CD4-positive, alpha-beta T cell (primary cell): Measurements from ENCODE around the gene TDRD10. TPM values are rescaled to one million over a fixed set of nuclear protein-coding genes. Genes with fewer than 3 reads are reported as not detected.

ENCODE experiments used
- ATAC-seq: fragments of 200-7000 bp; cut with Tn5 transposase; one replicate; pipeline ENCODE4 v1.10.0; 2022; ENCODE audit warnings: mild to moderate bottlenecking; ENCODE audit not compliant: poor library complexity
- CTCF ChIA-PET: fragments of 350-600 bp; sonication (Branson Sonifier 250); formaldehyde crosslinking; loops from one replicate; lab custom pipeline; 2021; ENCODE audit warnings: antibody characterized with exemption, inconsistent platforms; lab: Charles Lee
- POLR2A ChIA-PET: fragments of 350-600 bp; sonication (Branson Sonifier 250); formaldehyde crosslinking; loops from one replicate; lab custom pipeline; 2021; ENCODE audit warnings: antibody characterized with exemption, inconsistent platforms; lab: Charles Lee
- DNase-seq, 14 experiments: peaks; one replicate each; pipeline ENCODE4 v3.0.0-alpha.2; 2013 to 2020; ENCODE audit warnings: mixed read lengths in 2 of 14
- H3K27ac ChIP-seq, 2 donors: one replicate each; pipeline versions ENCODE4 v1.5.1 to v1.7.0; 2013; ENCODE audit warnings: low read length in 2 of 2, low read depth in 1 of 2, mild to moderate bottlenecking in 1 of 2
- H3K27me3 ChIP-seq, 2 experiments: 1 replicate in 1 of 2; 2 replicates in 1 of 2; pipeline versions ENCODE4 v1.6.1 to v1.7.0; 2013; ENCODE audit warnings: low read length in 2 of 2, control low read depth in 1 of 2, mild to moderate bottlenecking in 1 of 2, moderate library complexity in 1 of 2; ENCODE audit not compliant: insufficient read depth in 2 of 2, control insufficient read depth in 1 of 2
- H3K36me3 ChIP-seq: one replicate; pipeline ENCODE4 v1.6.1; 2013; ENCODE audit warnings: low read length, control low read depth; ENCODE audit not compliant: insufficient read depth
- H3K4me1 ChIP-seq: one replicate; pipeline ENCODE4 v1.6.1; 2013; ENCODE audit warnings: low read length, control low read depth; ENCODE audit not compliant: insufficient read depth
- H3K4me3 ChIP-seq: one replicate; pipeline ENCODE4 v1.5.1; 2013; ENCODE audit warnings: mild to moderate bottlenecking, low read length, moderate library complexity
- H3K9me3 ChIP-seq, 2 experiments: 1 replicate in 1 of 2; 2 replicates in 1 of 2; pipeline versions ENCODE4 v1.6.1 to v1.7.0; 2013; ENCODE audit warnings: low read length in 2 of 2, mild to moderate bottlenecking in 2 of 2, control low read depth in 1 of 2, moderate library complexity in 1 of 2; ENCODE audit not compliant: control insufficient read depth in 1 of 2, insufficient read depth in 1 of 2
- H3K27ac Mint-ChIP-seq: one replicate; pipeline ENCODE4 v1.8.0; 2020; ENCODE audit warnings: mixed read lengths
- H3K27me3 Mint-ChIP-seq: one replicate; pipeline ENCODE4 v1.8.0; 2021; ENCODE audit warnings: mixed read lengths
- H3K36me3 Mint-ChIP-seq: one replicate; pipeline ENCODE4 v1.8.0; 2021; ENCODE audit warnings: low read depth, mixed read lengths
- H3K4me1 Mint-ChIP-seq: one replicate; pipeline ENCODE4 v1.8.0; 2021; ENCODE audit warnings: low read depth, mixed read lengths
- H3K4me3 Mint-ChIP-seq: one replicate; pipeline ENCODE4 v1.8.0; 2020; ENCODE audit warnings: mild to moderate bottlenecking, mixed read lengths
- H3K9me3 Mint-ChIP-seq: one replicate; pipeline ENCODE4 v1.8.0; 2020; ENCODE audit warnings: mixed read lengths
- intact Hi-C, 2 experiments: fragments of 100-400 bp; cut with DNase I in 1 of 2; cut with micrococcal nuclease in 1 of 2; formaldehyde crosslinking; loops; one replicate each; pipeline versions ENCODE4 v1.15.1 to v1.9.0; 2023 to 2025; cut with DNase I, micrococcal nuclease
- total RNA-seq, 174 experiments: library from RNA in 2 of 174; stranded (reverse) in 2 of 174; gene quantifications; one replicate each; pipeline ENCODE4 v1.2.3 and lab custom pipeline; 2021 to 2026
- TF ChIP-seq, protein P1 (sequence below): fragments of 200-600 bp; IDR thresholded peaks from one replicate; pipeline ENCODE4 v1.8.0; 2022; ENCODE audit warnings: antibody characterized with exemption, mild to moderate bottlenecking

TDRD10 gene
- total RNA-seq, 2 experiments from 2014 or later: not detected

DNA sequence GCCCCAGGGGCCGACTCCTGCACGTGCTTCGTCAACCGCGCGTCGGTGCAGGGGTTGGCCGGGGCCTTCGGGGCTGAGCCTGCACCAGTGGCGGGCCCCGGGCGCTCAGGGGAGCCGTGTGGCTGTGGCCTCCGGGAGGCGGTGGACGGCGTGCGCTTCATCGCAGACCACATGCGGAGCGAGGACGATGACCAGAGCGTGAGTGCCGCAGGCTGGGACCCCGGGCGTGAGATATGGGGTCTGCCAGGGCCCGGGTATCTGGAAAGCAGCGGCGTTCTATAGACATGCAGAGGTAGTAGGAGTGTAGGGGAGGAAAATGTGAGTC lies 69.9 kb downstream of the TDRD10 start:
- Mint-ChIP-seq H3K36me3 (no peaks in the 10 kb centered on the region), H3K4me1 (no peaks in the 10 kb centered on the region), H3K4me3 (no peak overlapping the region), H3K9me3 (no peaks in the 10 kb centered on the region), H3K27me3 (peaks cover 39% of the 10 kb centered on the region), H3K27ac (no peak overlapping the region)
- DNase-seq (no peak), ATAC-seq (no peak)
- CTCF ChIA-PET: no interaction called here
- H3K27ac ChIP-seq: no peak overlapping the region
- POLR2A ChIA-PET: no interaction called here
- no peak overlapping the region for H3K4me3 ChIP-seq
- peaks cover 14% of the 10 kb centered on the region for H3K4me1 ChIP-seq
- H3K9me3 ChIP-seq: peaks cover 0 to 10% of the 10 kb centered on the region in 2 experiments
- H3K36me3 ChIP-seq: no peaks in the 10 kb centered on the region
- TF ChIP-seq, protein P1, sequence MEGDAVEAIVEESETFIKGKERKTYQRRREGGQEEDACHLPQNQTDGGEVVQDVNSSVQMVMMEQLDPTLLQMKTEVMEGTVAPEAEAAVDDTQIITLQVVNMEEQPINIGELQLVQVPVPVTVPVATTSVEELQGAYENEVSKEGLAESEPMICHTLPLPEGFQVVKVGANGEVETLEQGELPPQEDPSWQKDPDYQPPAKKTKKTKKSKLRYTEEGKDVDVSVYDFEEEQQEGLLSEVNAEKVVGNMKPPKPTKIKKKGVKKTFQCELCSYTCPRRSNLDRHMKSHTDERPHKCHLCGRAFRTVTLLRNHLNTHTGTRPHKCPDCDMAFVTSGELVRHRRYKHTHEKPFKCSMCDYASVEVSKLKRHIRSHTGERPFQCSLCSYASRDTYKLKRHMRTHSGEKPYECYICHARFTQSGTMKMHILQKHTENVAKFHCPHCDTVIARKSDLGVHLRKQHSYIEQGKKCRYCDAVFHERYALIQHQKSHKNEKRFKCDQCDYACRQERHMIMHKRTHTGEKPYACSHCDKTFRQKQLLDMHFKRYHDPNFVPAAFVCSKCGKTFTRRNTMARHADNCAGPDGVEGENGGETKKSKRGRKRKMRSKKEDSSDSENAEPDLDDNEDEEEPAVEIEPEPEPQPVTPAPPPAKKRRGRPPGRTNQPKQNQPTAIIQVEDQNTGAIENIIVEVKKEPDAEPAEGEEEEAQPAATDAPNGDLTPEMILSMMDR: no peak
- intact Hi-C loops: no loop called here
- H3K27me3 ChIP-seq: peaks cover 18% of the 10 kb centered on the region in 2 experiments

DNA sequence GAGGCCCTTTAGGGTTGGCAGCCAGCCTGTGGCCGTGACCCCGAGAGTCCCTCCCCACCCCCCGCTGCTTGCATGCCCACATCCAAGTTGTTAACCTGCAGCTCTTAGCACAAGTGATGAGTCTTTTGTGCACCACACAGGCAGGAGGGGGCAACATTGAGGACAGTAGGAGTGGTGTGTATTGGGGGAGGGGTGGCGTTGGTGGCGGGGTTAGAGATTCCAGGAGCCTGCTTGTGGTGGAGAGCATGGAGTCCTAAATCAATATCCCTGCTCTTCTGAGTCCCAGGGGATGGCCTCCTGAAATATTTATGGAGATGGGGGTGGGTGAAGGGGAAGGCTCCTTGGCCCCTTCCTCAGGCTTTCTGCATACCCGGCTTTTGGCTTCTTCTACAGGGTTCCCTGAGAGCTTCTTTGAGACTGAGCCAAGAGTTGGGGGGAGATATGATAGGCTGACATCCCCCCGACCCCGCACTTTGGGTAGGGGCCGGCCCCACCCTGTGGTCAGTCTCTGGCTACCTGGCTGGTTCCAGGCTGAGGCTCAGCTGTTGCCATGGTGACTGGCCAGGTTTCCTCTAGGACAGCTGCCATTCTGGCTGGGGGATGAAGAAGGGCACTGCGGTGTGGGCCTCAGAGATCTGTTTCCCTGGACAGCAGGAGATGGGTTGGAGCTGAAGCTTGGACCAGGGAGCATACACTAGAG lies 70.6 kb downstream of the TDRD10 start:
- no peak overlapping the region for H3K4me3 ChIP-seq
- Mint-ChIP-seq H3K27ac (no peak overlapping the region), H3K4me3 (no peak overlapping the region), H3K4me1 (no peaks in the 10 kb centered on the region), H3K36me3 (no peaks in the 10 kb centered on the region), H3K27me3 (peaks cover 34% of the 10 kb centered on the region), H3K9me3 (no peaks in the 10 kb centered on the region)
- TF ChIP-seq, protein P1: no peak
- H3K36me3 ChIP-seq: no peaks in the 10 kb centered on the region
- no peak for ATAC-seq
- H3K9me3 ChIP-seq: peaks cover 0 to 6% of the 10 kb centered on the region in 2 experiments
- intact Hi-C loops: no loop called here
- no peak for DNase-seq
- H3K27ac ChIP-seq: no peak overlapping the region
- ChIA-PET CTCF (no interaction called here), POLR2A (no interaction called here)
- peaks cover 11% of the 10 kb centered on the region for H3K4me1 ChIP-seq
- H3K27me3 ChIP-seq: peaks cover 11 to 12% of the 10 kb centered on the region in 2 experiments

DNA sequence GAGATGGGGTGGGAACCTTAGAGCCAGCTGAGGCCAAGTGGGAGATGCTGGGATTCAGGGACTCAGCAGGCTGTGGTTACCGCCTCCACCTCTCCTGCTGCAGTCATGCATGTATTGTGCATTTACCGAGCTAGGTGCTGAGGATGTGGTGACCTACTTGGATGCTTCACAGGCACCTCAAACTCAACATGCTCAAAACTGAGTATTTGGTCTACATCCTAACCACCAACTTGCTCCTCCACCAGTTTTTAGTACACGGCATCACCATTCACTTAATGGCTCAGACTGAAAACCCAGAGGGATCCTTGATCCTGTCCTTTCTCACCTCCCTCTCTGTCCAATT lies 71.1 kb downstream of the TDRD10 start:
- CTCF ChIA-PET: no interaction called here
- Mint-ChIP-seq H3K9me3 (no peaks in the 10 kb centered on the region), H3K27ac (no peak overlapping the region), H3K4me3 (no peak overlapping the region), H3K27me3 (peaks cover 30% of the 10 kb centered on the region), H3K36me3 (peaks cover under 1% of the 10 kb centered on the region), H3K4me1 (no peaks in the 10 kb centered on the region)
- peaks cover 6 to 9% of the 10 kb centered on the region in 2 experiments for H3K27me3 ChIP-seq
- H3K4me3 ChIP-seq: no peak overlapping the region
- DNase-seq: no peak
- no peak for ATAC-seq
- H3K4me1 ChIP-seq: peaks cover 6% of the 10 kb centered on the region
- TF ChIP-seq, protein P1: no peak
- POLR2A ChIA-PET: no interaction called here
- H3K27ac ChIP-seq: no peak overlapping the region
- peaks cover 0 to 3% of the 10 kb centered on the region in 2 experiments for H3K9me3 ChIP-seq
- H3K36me3 ChIP-seq: peaks cover 3% of the 10 kb centered on the region
- intact Hi-C loops: no loop called here
